ENCODE results near the gene EDN1.

EDN1 gene

GRCh38 chr6:12249541-12250382 is 40.4 kb upstream of the EDN1 start:
- TF ChIP-seq CTCF (conservative IDR thresholded peaks at IDR 0.05) = no peak
- H3K27ac ChIP-seq = no peak overlapping the region

- no peak overlapping the region for H3K27ac ChIP-seq
- no peak for TF ChIP-seq CTCF (conservative IDR thresholded peaks at IDR 0.05)
Observed at GRCh38 chr6:12250383-12250770, 39.8 kb upstream of the EDN1 start.

GRCh38 chr6:12254210-12254609 is 36.0 kb upstream of the EDN1 start:
- TF ChIP-seq CTCF (conservative IDR thresholded peaks at IDR 0.05) = no peak

GRCh38 chr6:12258191-12258590 is 32.0 kb upstream of the EDN1 start:
- TF ChIP-seq CTCF (conservative IDR thresholded peaks at IDR 0.05) = no peak

More at GRCh38 chr6:12254210-12254609, 36.0 kb upstream of the EDN1 start:
- no peak overlapping the region for H3K27ac ChIP-seq

GRCh38 chr6:12258591-12259075 is 31.5 kb upstream of the EDN1 start:
- no peak for TF ChIP-seq CTCF (conservative IDR thresholded peaks at IDR 0.05)
- H3K27ac ChIP-seq = no peak overlapping the region

More at GRCh38 chr6:12258191-12258590, 32.0 kb upstream of the EDN1 start:
- no peak overlapping the region for H3K27ac ChIP-seq

GRCh38 chr6:12260458-12261093 is 29.6 kb upstream of the EDN1 start:
- TF ChIP-seq CTCF (conservative IDR thresholded peaks at IDR 0.05) = no peak
- no peak overlapping the region for H3K27ac ChIP-seq

- no peak for TF ChIP-seq CTCF (conservative IDR thresholded peaks at IDR 0.05)
- H3K27ac ChIP-seq = no peak overlapping the region
Observed at GRCh38 chr6:12261502-12261901, 28.7 kb upstream of the EDN1 start.

Data from VCaP (cell line).